ENCODE results near the gene WIPF2. TPM values are rescaled to one million over a fixed set of nuclear protein-coding genes. Genes with fewer than 3 reads are reported as not detected.
"Not testable (repeated sequence)": the region's sequence is repeated elsewhere in the genome, so short reads cannot be mapped to it uniquely, and the experiment has no call there.

Gene WIPF2
- polyA plus RNA-seq, 1 donor, result 24.5 TPM

DNA sequence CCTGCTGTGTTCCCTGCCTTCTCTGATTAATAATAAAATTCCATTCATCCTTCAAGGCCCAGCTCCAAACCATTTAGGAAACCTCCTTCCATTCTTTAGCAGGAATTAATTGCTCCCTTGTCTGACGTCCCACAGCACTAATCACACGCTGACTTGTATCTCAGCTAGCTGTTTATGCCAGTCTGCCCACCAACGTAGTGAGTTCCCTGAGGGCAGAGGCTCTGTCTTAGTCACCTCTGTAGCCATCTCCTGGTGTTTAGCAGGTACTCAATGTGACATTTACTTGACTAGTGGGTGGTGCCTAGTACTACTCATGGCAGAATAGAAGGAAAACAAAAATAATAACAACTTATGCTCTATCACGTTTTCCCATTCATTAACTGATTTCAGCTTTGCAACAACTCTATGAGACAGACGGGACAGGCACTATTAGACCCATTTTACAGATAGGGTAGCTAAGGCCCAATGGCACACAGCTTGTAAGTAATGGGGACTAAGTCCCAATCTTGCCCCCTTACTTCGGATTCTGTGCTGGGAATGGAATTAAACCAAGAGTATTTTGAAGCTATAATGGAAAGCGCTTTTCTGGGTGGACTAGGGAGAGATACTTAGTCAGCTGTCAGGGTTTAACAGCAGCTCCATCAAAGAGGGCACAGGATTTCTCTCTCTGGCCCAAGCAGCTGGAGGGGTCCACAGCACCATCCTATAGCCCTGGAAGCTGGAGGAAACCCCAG lies 931 bp upstream of the WIPF2 start:
- no peak overlapping the region for H3K27ac ChIP-seq (ENCODE audit: low read length)
- no peaks in the 10 kb centered on the region for H3K36me3 ChIP-seq (ENCODE audit: control insufficient read depth, insufficient read depth, low read length)
- H3K9me3 ChIP-seq (ENCODE audit: control insufficient read depth, low read depth, low read length), result no peaks in the 10 kb centered on the region
- H3K27me3 ChIP-seq (ENCODE audit: control insufficient read depth, insufficient read depth, low read length), result no peaks in the 10 kb centered on the region
- no CpG with 5 or more reads among the region's 7 CpGs for WGBS (ENCODE audit: insufficient coverage, low lambda C conversion rate)
- DNase-seq, result no peak
- peak overlapping the region; percentile 60 for H3K4me3 ChIP-seq (ENCODE audit: low read length)
- no peaks in the 10 kb centered on the region for H3K4me1 ChIP-seq (ENCODE audit: control insufficient read depth, insufficient read depth, low read length)

- DNase-seq, result peak; percentile 32 to 68
- WGBS (ENCODE audit: insufficient coverage, low lambda C conversion rate), result 6% methylated on average over 5 of the region's 24 CpGs
- H3K27ac ChIP-seq (ENCODE audit: low read length), result peak overlapping the region; percentile 82
- H3K4me1 ChIP-seq (ENCODE audit: control insufficient read depth, insufficient read depth, low read length), result no peaks in the 10 kb centered on the region
- no peaks in the 10 kb centered on the region for H3K9me3 ChIP-seq (ENCODE audit: control insufficient read depth, low read depth, low read length)
- H3K4me3 ChIP-seq (ENCODE audit: low read length), result peak overlapping the region; percentile 88
- H3K36me3 ChIP-seq (ENCODE audit: control insufficient read depth, insufficient read depth, low read length), result no peaks in the 10 kb centered on the region
- no peaks in the 10 kb centered on the region for H3K27me3 ChIP-seq (ENCODE audit: control insufficient read depth, insufficient read depth, low read length)
Measured at GRCh38 chr17:40219594-40220338, 662 bp downstream of the WIPF2 start.

- Histone ChIP-seq H3K4me1 (ENCODE audit: control insufficient read depth, insufficient read depth, low read length) (no peaks in the 10 kb centered on the region), H3K36me3 (ENCODE audit: control insufficient read depth, insufficient read depth, low read length) (peaks cover 2% of the 10 kb centered on the region), H3K4me3 (ENCODE audit: low read length) (no peak overlapping the region), H3K27ac (ENCODE audit: low read length) (no peak overlapping the region), H3K9me3 (ENCODE audit: control insufficient read depth, low read depth, low read length) (no peaks in the 10 kb centered on the region), H3K27me3 (ENCODE audit: control insufficient read depth, insufficient read depth, low read length) (no peaks in the 10 kb centered on the region)
- WGBS (ENCODE audit: insufficient coverage, low lambda C conversion rate), result 100% methylated on average over 1 of the region's 5 CpGs
- DNase-seq, result no peak
Measured at GRCh38 chr17:40224718-40225550, 5.8 kb downstream of the WIPF2 start.

- not testable (repeated sequence) for DNase-seq; H3K27me3 ChIP-seq (ENCODE audit: control insufficient read depth, insufficient read depth, low read length); H3K27ac ChIP-seq (ENCODE audit: low read length); H3K9me3 ChIP-seq (ENCODE audit: control insufficient read depth, low read depth, low read length); H3K4me1 ChIP-seq (ENCODE audit: control insufficient read depth, insufficient read depth, low read length); H3K4me3 ChIP-seq (ENCODE audit: low read length)
- no CpG with 5 or more reads among the region's 14 CpGs for WGBS (ENCODE audit: insufficient coverage, low lambda C conversion rate)
- peaks cover 17% of the 10 kb centered on the region for H3K36me3 ChIP-seq (ENCODE audit: control insufficient read depth, insufficient read depth, low read length)
Measured at GRCh38 chr17:40229146-40229545, 10.0 kb downstream of the WIPF2 start.

DNA sequence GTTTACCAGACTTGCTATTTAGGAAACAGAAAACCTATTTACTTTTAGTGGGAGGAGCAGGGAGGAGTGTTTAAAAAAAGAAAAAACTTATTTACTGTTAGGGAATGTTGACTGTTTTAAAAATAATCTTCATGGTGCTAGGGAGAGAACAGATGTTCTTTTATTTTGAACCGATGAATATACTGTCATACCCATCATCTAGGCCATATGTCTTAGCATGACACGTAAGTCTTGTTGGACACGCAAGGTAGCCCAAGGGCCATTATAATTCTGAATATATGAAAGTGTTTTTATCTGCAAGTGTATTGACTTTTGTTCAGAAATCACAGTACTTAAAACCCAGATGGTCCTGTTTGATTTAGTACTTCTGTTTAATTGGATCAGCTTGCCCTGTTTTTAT lies 11.6 kb downstream of the WIPF2 start:
- no peak overlapping the region for H3K4me3 ChIP-seq (ENCODE audit: low read length)
- H3K36me3 ChIP-seq (ENCODE audit: control insufficient read depth, insufficient read depth, low read length), result peaks cover 25% of the 10 kb centered on the region
- no peak for DNase-seq
- no peaks in the 10 kb centered on the region for H3K27me3 ChIP-seq (ENCODE audit: control insufficient read depth, insufficient read depth, low read length)
- H3K9me3 ChIP-seq (ENCODE audit: control insufficient read depth, low read depth, low read length), result no peaks in the 10 kb centered on the region
- WGBS (ENCODE audit: insufficient coverage, low lambda C conversion rate), result 90% methylated on average over 2 of the region's 3 CpGs
- H3K27ac ChIP-seq (ENCODE audit: low read length), result no peak overlapping the region
- H3K4me1 ChIP-seq (ENCODE audit: control insufficient read depth, insufficient read depth, low read length), result no peaks in the 10 kb centered on the region

DNA sequence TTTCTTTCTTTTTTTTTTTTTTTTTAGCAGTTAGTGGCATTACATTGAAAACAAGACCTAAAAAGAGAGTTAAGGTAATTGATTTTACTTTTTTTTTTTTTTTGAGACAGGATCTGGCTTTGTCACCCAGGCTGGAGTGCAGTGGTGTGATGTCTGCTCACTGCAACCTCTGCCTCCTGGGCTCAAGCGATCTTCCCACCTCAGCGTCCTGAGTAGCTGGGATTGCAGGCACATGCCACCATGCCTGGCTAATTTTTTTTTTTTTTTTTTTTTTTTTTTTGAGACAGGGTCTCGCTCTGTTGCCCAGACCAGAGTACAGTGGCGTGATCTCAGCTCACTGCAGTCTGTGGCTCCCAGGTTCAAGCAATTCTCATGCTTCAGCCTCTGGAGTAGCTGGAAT lies 12.8 kb downstream of the WIPF2 start:
- no CpG with 5 or more reads among the region's 4 CpGs for WGBS (ENCODE audit: insufficient coverage, low lambda C conversion rate)
- not testable (repeated sequence) for H3K27me3 ChIP-seq (ENCODE audit: control insufficient read depth, insufficient read depth, low read length)

DNA sequence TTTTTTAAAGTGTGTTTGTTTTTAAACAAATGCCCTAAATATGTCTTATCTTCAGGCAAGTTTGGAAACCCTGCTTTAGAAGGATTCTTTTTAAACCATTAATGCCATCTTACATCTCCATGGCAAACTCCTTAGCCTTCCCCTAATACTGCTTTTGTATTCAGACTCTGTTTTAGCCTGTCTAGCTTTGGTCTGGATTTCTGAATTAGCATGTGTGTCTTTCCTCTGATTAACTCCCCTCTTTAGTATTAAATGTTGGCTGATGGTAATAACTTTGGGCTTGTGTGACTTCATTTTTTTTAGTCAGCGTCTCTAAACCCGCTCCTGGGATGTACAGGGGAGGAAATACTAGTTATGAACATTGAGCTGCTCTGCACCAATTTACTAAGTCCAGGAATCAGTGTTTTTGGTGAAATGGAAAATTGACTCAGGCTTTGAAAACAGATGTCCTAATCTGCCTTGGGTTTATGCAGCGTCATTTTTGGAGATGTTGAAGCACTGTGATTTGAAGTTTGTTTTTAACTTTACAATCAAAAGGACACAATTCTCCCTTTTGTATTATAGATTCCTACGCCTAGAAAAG lies 22.2 kb downstream of the WIPF2 start:
- no peak overlapping the region for H3K4me3 ChIP-seq (ENCODE audit: low read length)
- H3K27ac ChIP-seq (ENCODE audit: low read length), result no peak overlapping the region
- H3K36me3 ChIP-seq (ENCODE audit: control insufficient read depth, insufficient read depth, low read length), result peaks cover 4% of the 10 kb centered on the region
- H3K9me3 ChIP-seq (ENCODE audit: control insufficient read depth, low read depth, low read length), result no peaks in the 10 kb centered on the region
- no peaks in the 10 kb centered on the region for H3K4me1 ChIP-seq (ENCODE audit: control insufficient read depth, insufficient read depth, low read length)
- DNase-seq, result no peak
- no peaks in the 10 kb centered on the region for H3K27me3 ChIP-seq (ENCODE audit: control insufficient read depth, insufficient read depth, low read length)
- no CpG with 5 or more reads among the region's 4 CpGs for WGBS (ENCODE audit: insufficient coverage, low lambda C conversion rate)

More for the DNA sequence above, 12.8 kb downstream of the WIPF2 start:
- not testable (repeated sequence) for DNase-seq; H3K4me1 ChIP-seq (ENCODE audit: control insufficient read depth, insufficient read depth, low read length); H3K4me3 ChIP-seq (ENCODE audit: low read length); H3K9me3 ChIP-seq (ENCODE audit: control insufficient read depth, low read depth, low read length); H3K27ac ChIP-seq (ENCODE audit: low read length)
- H3K36me3 ChIP-seq (ENCODE audit: control insufficient read depth, insufficient read depth, low read length), result peaks cover 29% of the 10 kb centered on the region

GRCh38 chr17:40242774-40243173 lies 23.7 kb downstream of the WIPF2 start:
- no peaks in the 10 kb centered on the region for H3K4me1 ChIP-seq (ENCODE audit: control insufficient read depth, insufficient read depth, low read length)
- H3K9me3 ChIP-seq (ENCODE audit: control insufficient read depth, low read depth, low read length), result no peaks in the 10 kb centered on the region
- H3K27me3 ChIP-seq (ENCODE audit: control insufficient read depth, insufficient read depth, low read length), result no peaks in the 10 kb centered on the region
- H3K36me3 ChIP-seq (ENCODE audit: control insufficient read depth, insufficient read depth, low read length), result peaks cover 4% of the 10 kb centered on the region
- H3K4me3 ChIP-seq (ENCODE audit: low read length), result no peak overlapping the region
- DNase-seq, result no peak
- 92% methylated on average over 2 of the region's 3 CpGs for WGBS (ENCODE audit: insufficient coverage, low lambda C conversion rate)
- H3K27ac ChIP-seq (ENCODE audit: low read length), result no peak overlapping the region

- no peak for DNase-seq
- H3K9me3 ChIP-seq (ENCODE audit: control insufficient read depth, low read depth, low read length), result no peaks in the 10 kb centered on the region
- H3K4me1 ChIP-seq (ENCODE audit: control insufficient read depth, insufficient read depth, low read length), result no peaks in the 10 kb centered on the region
- H3K27me3 ChIP-seq (ENCODE audit: control insufficient read depth, insufficient read depth, low read length), result no peaks in the 10 kb centered on the region
- no peak overlapping the region for H3K4me3 ChIP-seq (ENCODE audit: low read length)
- WGBS (ENCODE audit: insufficient coverage, low lambda C conversion rate), result no CpG with 5 or more reads among the region's 3 CpGs
- no peak overlapping the region for H3K27ac ChIP-seq (ENCODE audit: low read length)
- peaks cover 4% of the 10 kb centered on the region for H3K36me3 ChIP-seq (ENCODE audit: control insufficient read depth, insufficient read depth, low read length)
Measured at GRCh38 chr17:40243761-40244160, 24.7 kb downstream of the WIPF2 start.

GRCh38 chr17:40244255-40244654 lies 25.2 kb downstream of the WIPF2 start:
- no peak for DNase-seq
- peaks cover 4% of the 10 kb centered on the region for H3K36me3 ChIP-seq (ENCODE audit: control insufficient read depth, insufficient read depth, low read length)
- H3K27ac ChIP-seq (ENCODE audit: low read length), result no peak overlapping the region
- H3K4me3 ChIP-seq (ENCODE audit: low read length), result no peak overlapping the region
- H3K27me3 ChIP-seq (ENCODE audit: control insufficient read depth, insufficient read depth, low read length), result no peaks in the 10 kb centered on the region
- no peaks in the 10 kb centered on the region for H3K9me3 ChIP-seq (ENCODE audit: control insufficient read depth, low read depth, low read length)
- no peaks in the 10 kb centered on the region for H3K4me1 ChIP-seq (ENCODE audit: control insufficient read depth, insufficient read depth, low read length)
- WGBS (ENCODE audit: insufficient coverage, low lambda C conversion rate), result 90% methylated on average over 3 of the region's 4 CpGs
